GM10248 (cell line): ENCODE measurements around the gene MINDY3.

ENCODE experiments used
- CTCF ChIA-PET: fragments of 300-600 bp; sonication (Branson Sonifier 250); formaldehyde crosslinking; extraction: SDS; loops from one replicate; lab custom pipeline; 2021; ENCODE audit warnings: antibody characterized with exemption; lab: Yijun Ruan, JAX
- POLR2A ChIA-PET: fragments of 350-650 bp; sonication (Branson Sonifier 250); formaldehyde crosslinking; extraction: SDS; loops from one replicate; lab custom pipeline; 2020; ENCODE audit warnings: antibody characterized with exemption; lab: Yijun Ruan, JAX
- DNase-seq: peaks from one replicate; pipeline ENCODE4 v3.0.0; 2012; ENCODE audit errors: extremely low spot score
- TF ChIP-seq, protein P1 (sequence below): IDR thresholded peaks from 2 replicates; pipeline ENCODE4 v1.5.1; 2012; ENCODE audit warnings: mild to moderate bottlenecking, low read depth; ENCODE audit errors: extremely low read depth, missing control alignments, control extremely low read depth

The MINDY3 gene

DNA sequence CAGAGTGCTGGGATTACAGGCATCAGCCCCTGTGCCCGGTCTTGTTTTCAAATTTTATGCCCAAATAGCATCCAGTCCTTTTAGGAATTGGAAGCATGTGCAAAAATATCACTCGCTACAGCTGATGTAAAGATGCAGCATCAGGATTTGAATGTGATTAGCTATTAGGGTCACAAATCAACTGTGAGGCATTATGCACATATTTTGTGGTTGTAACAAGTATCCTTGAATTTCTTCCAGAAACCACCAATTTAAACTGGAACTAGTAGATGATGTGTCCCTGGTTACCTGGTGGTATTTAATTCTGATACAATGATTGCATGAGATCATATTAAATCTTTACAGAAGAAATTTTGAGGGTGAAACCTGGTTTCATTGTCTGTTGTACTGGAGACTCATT, 99.6 kb downstream of the MINDY3 start:
- ChIA-PET CTCF (no interaction called here), POLR2A (no interaction called here)
- TF ChIP-seq, protein P1, sequence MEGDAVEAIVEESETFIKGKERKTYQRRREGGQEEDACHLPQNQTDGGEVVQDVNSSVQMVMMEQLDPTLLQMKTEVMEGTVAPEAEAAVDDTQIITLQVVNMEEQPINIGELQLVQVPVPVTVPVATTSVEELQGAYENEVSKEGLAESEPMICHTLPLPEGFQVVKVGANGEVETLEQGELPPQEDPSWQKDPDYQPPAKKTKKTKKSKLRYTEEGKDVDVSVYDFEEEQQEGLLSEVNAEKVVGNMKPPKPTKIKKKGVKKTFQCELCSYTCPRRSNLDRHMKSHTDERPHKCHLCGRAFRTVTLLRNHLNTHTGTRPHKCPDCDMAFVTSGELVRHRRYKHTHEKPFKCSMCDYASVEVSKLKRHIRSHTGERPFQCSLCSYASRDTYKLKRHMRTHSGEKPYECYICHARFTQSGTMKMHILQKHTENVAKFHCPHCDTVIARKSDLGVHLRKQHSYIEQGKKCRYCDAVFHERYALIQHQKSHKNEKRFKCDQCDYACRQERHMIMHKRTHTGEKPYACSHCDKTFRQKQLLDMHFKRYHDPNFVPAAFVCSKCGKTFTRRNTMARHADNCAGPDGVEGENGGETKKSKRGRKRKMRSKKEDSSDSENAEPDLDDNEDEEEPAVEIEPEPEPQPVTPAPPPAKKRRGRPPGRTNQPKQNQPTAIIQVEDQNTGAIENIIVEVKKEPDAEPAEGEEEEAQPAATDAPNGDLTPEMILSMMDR = no peak
- no peak for DNase-seq

- DNase-seq = no peak
- ChIA-PET CTCF (no interaction called here), POLR2A (no interaction called here)
- TF ChIP-seq, protein P1 = no peak
Observed at GRCh38 chr10:15759265-15759664, 101.0 kb downstream of the MINDY3 start.

- no peak for DNase-seq
- CTCF ChIA-PET = no interaction called here
- POLR2A ChIA-PET = no interaction called here
- TF ChIP-seq, protein P1 = no peak
Observed at GRCh38 chr10:15758618-15759017, 101.7 kb downstream of the MINDY3 start.

DNA sequence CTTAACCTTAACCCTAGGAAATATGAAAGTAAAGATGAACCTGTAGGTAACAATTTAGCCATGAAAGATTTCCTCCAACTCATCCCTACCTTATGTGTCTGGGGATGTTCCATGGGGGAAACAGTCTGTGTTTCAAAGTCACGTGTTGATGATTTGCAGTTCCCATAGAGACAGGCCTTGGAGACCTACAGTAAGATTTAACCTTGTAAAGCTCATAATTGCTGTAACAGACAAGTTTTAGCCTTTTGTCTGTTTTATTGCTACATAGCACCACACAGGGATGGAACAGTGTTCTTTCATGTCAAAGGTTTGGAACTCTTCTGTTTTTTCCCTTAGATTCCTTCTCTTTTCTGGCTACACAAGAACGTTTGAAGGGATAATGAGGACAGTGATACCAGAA, 105.4 kb downstream of the MINDY3 start:
- ChIA-PET CTCF (no interaction called here), POLR2A (no interaction called here)
- TF ChIP-seq, protein P1 = no peak
- no peak for DNase-seq

DNA sequence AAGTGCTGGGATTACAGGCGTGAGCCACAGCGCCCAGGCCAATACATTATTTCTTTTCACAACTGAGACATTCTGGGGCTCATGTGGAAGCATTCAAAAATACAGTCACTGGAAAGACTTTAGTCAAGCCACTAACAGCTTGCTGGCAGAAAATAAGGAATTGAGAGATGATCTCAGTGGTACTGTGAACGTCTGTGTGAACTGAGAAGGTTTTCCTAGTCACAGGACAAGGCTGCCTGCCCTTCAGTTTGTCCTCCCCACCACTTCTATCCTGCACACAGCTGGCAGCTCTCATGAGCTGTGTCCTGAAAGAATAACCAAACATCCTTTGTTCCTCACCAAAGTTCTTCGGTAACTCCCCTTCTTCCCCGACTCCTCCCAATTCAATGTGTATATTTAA, 109.3 kb downstream of the MINDY3 start:
- ChIA-PET POLR2A (no interaction called here), CTCF (interaction anchor here (1.0 to 1.1 kb wide), 2 partner anchors 8 to 10 kb away, joined by 3 read pairs; no protein-coding TSS in a partner anchor)
- TF ChIP-seq, protein P1 = no peak
- DNase-seq = no peak

DNA sequence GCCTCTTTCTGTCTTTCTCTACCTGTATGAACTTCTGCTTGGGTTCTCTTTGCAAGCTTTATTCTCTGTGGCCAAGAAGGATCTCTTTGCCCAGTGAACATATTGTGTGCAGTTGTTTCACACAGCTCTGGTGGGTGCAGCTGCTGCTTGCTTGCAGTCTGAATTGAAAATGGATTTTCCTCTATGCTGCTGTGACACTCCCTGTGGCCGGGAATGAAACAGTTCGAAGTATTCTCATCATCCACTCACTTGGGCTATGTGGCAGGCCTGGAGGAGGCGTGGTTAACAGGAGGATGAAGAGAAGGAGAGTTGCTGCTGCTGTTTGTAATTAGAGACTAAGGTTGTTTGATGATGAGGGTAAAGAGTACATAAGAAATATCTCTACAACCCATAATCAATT, 112.2 kb downstream of the MINDY3 start:
- no peak for DNase-seq
- ChIA-PET POLR2A (no interaction called here), CTCF (no interaction called here)
- TF ChIP-seq, protein P1 = no peak

GRCh38 chr10:15747632-15748031, 112.7 kb downstream of the MINDY3 start:
- DNase-seq = no peak
- CTCF ChIA-PET = no interaction called here
- TF ChIP-seq, protein P1 = no peak
- POLR2A ChIA-PET = no interaction called here
